Measurements from ENCODE around the gene DDAH1. TPM values are rescaled to one million over a fixed set of nuclear protein-coding genes. Genes with fewer than 3 reads are reported as not detected.

Gene DDAH1
- total RNA-seq, 1 donor from 2014 or later, result 8.3 TPM

DNA sequence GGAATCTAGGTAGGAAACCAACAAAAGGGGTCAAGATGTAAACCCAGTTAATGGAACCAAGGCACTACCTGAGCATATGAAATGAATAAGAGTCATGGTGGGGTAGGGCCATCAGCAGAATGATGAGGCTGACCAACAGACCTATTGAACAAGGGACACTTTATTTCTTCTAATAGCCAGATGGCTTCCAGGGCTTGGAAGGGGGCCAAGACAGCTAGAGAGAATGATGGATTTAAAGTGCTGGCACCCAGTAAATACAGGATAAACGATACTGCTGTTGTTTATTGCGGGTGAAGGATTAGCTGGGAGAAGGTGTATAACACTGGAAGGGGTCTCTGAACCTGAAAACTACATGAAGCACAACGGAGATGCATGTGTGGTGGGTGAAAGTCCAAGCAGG lies 15.6 kb downstream of the DDAH1 start:
- no peak for ATAC-seq
- DNase-seq (ENCODE audit: missing footprints), result no peak
- intact Hi-C loops (cut with DNase I), result no loop called here

DNA sequence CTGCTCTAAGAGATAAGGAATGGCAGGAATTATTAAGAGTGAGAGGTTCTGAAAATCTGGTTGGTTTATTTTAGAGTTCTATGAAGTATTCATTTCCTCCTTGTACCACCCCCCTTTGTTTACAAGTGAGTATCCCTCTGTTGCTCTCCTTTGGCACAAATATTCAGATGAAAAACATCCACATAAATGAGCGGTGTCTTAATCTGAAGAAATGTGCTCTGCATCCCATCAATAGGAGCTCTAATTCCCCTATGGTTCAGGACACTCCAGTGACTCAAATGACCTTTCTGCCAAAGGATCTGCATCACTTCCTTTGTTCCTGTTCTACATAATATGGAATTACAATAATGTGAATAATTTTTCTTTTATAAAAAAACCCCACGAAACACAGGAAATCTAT lies 16.6 kb downstream of the DDAH1 start:
- ATAC-seq, result peak; percentile 13
- DNase-seq (ENCODE audit: missing footprints), result no peak
- intact Hi-C loops (cut with DNase I), result no loop called here

DNA sequence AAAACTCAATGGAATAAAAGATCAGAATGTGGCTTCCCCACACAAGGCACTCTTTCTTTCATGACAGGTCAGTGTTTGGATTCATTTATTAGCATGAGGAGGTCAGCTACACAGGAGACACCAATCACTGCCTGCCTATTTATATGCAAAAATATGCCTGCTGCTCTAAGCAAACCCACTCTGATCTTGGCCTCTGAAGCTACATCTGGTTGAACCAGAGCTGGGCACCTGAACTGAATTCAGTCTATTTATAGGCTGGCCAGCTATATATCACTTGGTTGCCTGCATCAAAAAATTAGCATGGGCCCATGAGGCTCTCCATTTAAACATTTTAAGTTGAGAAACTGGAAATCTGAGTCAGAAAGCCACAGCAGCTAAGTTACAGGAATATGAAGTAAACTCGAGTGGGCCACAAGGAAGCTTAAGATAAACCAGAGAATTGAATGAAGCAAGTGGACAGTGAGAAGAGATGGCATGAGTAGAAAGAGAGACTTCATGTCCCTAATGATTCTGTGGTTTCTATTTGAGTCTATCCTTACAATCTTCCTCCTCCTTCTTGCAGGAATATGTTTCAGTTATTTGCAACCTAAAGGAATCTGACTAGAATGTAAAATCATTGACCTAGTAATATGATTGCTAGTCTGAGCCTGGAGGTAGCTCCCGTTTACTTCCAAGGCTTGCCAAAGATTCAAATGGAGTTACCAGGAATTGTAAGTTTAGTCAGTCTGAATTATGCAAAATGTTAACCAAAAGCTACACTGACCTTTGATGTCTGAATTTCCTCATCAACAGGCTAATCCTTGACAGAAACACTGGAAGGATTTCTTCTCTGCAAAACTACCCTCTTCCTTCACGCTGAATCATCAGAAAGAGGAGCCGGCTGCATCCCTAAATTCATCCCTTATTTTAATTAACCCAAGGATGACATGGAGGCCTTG lies 17.7 kb downstream of the DDAH1 start:
- DNase-seq (ENCODE audit: missing footprints) (no peak), ATAC-seq (no peak)
- intact Hi-C loops (cut with DNase I), result no loop called here

DNA sequence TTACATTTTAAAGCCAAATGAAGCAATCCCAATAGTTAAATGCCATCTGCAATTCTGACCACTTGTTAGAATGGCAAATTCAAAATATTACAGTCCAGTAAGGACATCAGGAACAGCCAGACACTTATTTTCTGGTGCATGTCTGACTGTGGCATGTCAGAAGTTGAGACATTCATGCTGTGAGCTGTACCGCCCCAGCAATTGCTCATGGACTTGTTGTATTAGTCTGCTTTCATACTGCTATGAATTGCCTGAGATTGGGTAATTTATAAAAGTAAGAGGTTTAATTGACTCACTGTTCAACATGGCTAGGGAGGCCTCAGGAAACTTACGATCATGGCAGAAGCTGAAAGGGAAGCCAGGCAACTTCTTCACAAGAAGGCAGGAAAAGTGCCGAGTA lies 19.1 kb downstream of the DDAH1 start:
- intact Hi-C loops (cut with DNase I), result no loop called here
- ATAC-seq, result no peak
- no peak for DNase-seq (ENCODE audit: missing footprints)

DNA sequence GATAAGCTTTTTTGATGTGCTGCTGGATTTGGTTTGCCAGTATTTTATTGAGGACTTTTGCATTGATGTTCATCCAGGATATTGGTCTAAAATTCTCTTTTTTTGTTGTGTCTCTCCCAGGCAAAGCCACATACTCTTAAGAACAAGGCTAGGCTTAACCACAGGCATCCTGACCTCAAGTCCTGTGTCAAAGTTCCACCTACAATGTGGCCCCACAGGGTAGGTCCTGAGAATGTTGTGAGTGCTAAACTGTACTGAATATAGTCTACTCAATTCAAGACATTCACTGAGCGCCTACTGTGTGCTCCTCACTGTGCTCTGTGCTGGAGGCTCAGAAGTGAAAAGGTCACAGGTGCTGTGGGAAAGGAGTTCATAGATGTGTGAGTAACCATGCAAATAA lies 20.6 kb downstream of the DDAH1 start:
- DNase-seq (ENCODE audit: missing footprints) (no peak), ATAC-seq (no peak)
- intact Hi-C loops (cut with DNase I), result no loop called here

DNA sequence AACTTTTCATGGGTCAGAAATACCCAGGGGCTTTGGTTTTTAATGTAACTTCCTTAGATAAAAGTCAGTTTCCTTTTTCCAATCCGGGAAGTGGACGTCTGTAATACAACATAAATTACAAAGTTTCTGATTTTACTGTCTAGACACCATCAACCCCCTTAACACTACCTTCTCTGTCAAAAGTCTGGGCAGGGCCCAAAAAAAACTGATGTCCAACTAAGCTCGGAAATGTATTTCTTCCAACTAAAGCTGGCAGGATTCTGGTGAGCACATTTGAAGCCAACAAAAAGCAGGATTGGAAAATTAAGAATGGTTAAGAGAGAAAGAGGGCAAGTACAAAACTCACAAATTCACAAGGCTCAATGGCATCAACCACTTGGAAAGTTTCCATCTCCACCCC lies 24.3 kb downstream of the DDAH1 start:
- intact Hi-C loops (cut with DNase I), result no loop called here

DNA sequence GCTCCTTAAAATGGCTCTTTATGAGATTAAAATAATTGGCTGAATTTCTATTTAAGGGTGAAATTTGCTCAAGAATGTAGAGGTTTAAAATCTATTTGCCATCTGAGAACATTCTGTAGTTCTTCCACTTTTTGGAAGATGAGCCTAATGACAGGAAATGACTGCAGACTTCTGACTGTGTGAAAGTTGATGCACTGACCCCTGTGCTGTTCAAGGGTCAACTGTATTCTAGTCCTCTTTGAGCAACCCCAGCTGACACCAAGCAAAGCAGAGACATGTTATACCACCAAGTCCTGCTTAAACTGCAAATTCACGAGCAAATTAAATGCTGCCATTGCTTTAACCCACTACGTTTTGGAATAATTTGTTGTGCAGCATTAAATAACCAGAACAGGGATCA lies 26.6 kb downstream of the DDAH1 start:
- intact Hi-C loops (cut with DNase I), result no loop called here
- ATAC-seq, result no peak
- no peak for DNase-seq (ENCODE audit: missing footprints)

More for the DNA sequence above, 24.3 kb downstream of the DDAH1 start:
- DNase-seq (ENCODE audit: missing footprints) (no peak), ATAC-seq (no peak)

DNA sequence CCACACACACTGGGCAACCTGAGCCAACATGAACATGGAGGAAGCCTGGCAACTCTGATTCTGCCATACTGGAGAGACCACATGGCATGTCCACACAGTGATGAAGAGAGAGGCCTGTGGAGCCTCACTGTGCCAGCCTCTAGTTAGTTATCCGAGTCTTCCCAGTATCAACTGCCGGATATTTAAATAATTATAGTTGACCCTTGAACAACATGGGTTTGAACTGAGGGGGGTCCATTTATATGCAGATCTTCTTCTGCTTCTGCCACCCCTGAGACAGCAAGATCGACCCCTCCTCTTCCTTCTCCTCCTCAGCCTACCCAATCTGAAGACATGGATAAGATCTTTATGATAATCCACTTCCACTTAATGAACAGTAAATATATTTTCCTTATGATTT lies 27.8 kb downstream of the DDAH1 start:
- DNase-seq (ENCODE audit: missing footprints) (no peak), ATAC-seq (no peak)
- intact Hi-C loops (cut with DNase I), result no loop called here

DNA sequence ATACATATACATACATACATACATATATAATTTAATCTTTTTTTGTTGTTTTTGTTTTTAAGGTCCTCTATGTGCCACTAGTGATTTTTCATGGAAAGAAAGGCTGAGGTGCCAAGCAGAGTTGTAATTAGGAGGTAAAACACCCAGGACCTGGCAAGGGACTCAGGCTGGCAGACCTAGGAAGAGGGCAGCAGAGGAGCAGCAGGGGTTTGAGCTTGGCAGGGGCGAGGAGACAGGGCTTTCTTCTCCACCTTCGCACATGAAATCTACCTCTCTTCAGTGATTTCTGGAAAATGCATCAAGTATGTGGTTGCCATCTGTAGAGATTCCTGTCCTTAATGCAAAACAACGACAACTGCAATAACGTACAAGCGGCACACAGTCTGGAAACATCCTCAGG lies 31.9 kb downstream of the DDAH1 start:
- DNase-seq (ENCODE audit: missing footprints) (no peak), ATAC-seq (no peak)
- intact Hi-C loops (cut with DNase I), result no loop called here

DNA sequence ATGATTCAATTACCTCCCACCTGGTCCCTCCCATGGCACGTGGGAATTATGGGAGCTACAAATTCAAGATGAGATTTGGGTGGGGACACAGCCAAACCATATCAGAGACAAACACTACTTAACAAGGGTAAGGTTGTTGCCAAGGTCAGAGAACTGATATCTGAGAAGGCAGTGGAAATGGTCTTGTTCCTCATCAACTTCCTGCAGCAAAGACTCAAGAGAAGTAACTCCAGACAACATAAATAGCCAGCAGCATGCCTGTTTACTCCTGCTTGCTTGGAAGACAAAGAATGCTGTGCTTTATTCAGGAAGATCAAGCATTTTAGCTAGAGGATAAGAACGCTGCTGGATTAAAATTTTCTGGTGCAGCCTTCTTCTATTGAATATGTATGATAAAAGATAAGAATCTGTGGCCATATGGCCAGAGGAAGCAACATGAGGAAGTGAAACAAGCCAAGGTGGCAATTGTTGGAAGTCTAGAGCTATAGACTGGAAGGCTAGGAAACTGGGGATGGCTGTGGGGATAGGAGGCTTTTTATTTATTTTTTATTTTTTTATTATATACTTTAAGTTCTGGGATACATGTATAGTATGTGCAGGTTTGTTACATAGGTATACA lies 36.4 kb downstream of the DDAH1 start:
- intact Hi-C loops (cut with DNase I), result no loop called here
- DNase-seq (ENCODE audit: missing footprints) (no peak), ATAC-seq (no peak)

DNA sequence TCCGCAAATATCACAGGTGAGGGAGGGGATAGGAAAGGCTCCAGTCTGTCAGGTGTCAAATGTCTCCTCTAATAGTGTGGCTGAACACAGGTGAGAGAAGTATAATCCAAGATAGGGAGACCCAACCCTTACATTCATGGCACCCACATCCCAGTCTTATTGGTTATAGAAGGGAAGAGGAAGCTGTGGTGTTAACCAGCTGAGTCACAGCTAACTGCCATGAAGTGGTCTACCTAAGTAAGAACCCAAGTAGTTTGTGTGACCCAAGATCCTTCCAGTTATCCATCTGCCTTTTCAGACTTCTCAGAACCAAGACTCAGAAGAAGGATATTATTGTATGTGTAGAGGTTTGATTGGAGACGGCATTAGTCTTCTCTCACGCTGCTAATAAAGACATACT lies 37.1 kb downstream of the DDAH1 start:
- intact Hi-C loops (cut with DNase I), result no loop called here
- no peak for ATAC-seq
- DNase-seq (ENCODE audit: missing footprints), result no peak

DNA sequence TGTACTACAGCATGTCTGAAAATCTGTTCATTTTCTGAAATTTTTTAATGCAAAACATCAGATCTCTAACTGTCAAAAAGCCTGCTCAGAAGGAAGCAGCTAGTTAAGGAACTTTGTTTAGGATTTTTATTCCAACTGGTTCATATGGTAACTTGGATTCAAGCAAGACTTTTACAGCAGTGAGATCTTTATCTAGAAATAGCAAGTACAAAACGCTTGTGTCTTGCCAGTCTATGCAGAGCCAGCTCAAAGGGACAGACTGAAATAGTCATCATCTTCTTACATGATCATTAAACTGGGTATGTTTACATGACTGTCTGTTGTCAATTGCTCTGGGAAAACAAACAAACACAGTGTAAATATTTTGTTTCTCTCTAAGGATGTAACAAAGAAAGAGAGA lies 37.6 kb downstream of the DDAH1 start:
- DNase-seq (ENCODE audit: missing footprints) (no peak), ATAC-seq (no peak)
- intact Hi-C loops (cut with DNase I), result no loop called here

DNA sequence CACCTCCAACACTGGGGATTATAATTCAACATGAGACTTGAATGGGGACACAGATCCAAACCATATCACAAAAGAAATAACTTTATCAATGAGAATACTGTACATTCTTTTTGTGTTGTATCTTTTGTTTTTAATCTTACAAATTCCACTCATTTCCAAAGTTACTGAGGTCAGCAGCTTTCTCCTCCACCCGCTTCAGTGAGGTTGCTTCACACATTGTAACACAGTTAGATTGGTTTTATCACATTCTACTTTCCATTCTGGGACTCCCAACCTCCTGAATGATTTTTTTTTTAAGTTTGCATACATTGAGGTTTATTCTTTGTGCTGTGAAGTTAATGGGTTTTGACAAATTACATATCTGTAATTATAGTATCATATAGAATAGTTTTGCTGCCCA lies 43.8 kb downstream of the DDAH1 start:
- ATAC-seq (no peak), DNase-seq (ENCODE audit: missing footprints) (no peak)
- intact Hi-C loops (cut with DNase I), result no loop called here

DNA sequence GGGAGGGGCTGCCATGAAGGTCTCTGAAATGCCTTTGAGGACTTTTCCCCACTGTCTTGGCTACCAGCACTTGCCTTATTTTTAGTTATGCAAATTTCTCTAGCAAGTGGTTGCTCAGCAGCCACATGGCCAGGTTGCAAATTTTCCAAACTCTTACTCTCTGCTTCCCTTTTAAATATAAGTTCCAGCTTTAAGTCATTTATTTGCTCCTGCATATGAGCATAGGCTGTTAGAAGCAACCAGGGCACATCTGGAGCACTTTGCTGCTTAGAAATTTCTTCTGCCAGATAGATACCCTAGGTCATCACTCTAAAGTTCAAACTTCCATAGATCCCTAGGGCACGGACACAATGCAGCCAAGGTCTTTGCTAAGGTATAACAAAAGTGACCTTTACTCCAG lies 44.8 kb downstream of the DDAH1 start:
- no peak for ATAC-seq
- DNase-seq (ENCODE audit: missing footprints), result no peak
- intact Hi-C loops (cut with DNase I), result no loop called here

DNA sequence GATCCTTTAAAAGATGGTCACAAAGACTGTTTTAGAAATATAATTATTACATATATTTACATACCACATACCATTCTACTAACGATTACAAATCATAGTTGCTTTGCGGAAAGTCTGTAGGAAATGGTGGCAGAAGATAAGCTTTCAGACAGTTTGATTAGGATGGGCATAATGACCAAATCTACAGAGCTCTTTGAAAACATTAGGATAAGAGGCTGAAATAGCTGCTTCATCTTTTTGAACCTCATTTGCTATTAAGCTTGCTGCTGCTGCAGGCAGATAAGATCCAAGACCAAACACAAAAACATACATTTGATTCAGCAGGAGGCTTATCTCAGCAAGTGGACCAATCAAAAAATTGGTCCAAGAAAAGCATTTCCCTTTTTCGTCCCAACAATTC lies 47.1 kb downstream of the DDAH1 start:
- ATAC-seq, result no peak
- no peak for DNase-seq (ENCODE audit: missing footprints)
- intact Hi-C loops (cut with DNase I), result no loop called here

DNA sequence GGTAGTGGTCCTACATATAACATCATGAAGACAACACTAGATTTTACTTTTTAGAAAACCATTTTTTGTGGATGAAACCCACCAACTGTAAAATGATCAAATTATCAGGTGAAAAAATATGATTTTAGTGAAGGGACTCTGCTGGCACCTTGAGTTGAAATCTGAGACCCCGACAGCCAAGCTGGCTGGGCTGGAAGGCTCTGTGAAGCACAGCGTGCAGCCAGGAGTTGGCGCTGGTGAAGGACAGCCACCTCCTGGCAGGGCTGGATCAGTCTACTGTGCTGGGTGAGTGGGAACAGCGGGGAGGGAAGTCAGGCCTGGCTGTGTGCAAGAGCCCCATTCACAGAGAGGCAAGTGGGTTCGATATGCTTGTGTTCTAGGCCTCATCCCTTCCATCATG lies 47.9 kb downstream of the DDAH1 start:
- DNase-seq (ENCODE audit: missing footprints) (no peak), ATAC-seq (no peak)
- intact Hi-C loops (cut with DNase I), result no loop called here

DNA sequence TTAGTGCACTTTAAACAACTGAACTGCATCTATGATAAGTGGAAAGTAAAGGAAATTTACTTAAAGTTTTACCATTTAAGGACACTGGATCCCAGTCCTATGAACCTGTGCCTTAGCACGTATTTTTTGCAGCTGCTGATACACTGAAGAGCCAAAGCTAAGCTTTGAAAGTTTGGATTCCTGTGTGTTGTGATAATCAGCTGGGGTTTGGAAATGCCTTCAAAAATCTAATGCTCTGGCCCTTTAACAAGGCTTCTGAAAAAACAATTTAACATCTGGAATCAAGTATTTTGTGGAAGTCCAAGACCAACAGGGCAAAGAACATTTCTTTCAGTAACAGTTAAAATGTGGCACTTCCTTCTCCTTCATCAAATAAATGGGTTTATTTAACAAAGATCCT lies 51.8 kb downstream of the DDAH1 start:
- ATAC-seq (no peak), DNase-seq (ENCODE audit: missing footprints) (no peak)
- intact Hi-C loops (cut with DNase I), result no loop called here

DNA sequence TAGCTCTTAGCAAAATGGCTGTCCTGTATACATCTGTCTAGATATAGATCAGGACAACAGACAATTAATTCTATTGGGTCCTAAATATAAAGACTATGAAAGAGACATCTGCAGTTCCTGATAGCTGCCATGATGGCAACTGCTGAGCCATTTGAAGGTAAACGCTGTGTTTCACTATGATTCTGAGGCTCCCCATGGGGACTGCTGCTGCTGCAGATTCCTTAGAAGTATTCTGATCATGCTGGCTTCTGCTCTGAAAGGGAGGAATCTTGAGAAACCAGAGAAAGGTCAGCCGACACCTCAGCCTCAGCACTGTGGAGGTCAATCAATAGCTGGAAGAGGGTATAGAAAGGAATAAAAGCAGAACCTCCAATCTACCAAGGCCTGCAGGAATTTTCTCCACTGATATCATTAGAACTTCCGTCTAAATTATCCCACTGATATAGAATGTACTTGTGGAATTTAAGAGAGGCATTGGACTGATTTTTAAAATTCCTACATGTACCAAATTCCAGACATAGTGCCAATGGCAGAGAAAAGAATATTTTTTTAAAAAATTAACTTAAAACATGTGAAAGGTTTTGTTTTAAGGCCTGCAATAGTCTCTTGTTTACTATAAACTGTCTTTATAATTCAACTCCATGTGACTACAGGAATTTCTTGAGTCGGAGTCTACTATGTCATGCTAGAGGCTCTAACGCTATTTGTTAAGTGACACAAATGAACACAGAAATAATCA lies 53.2 kb downstream of the DDAH1 start:
- no peak for ATAC-seq
- intact Hi-C loops (cut with DNase I), result no loop called here
- DNase-seq (ENCODE audit: missing footprints), result no peak

DNA sequence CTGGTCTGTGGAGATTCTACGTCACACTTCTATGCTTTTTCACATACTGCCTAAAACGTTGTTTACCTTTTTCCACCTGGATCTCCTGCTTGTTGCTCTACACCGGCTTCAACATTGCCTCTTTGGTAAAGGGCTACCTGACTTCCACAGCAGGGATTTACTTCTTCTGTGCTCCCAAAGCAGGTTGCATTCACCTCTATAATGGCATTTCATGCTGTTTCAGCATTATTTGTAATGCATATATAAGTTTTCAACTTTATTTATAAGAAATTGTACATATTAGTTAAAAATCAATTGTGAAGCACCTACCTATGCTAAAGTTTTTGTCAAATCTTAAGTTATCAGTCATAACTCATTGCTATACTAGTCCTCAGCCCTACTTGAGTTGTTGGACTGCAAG lies 55.4 kb downstream of the DDAH1 start:
- ATAC-seq, result no peak
- DNase-seq (ENCODE audit: missing footprints), result no peak
- intact Hi-C loops (cut with DNase I), result loop anchor here (10.0 kb wide), 1 partner anchor 285 kb away; no protein-coding TSS in a partner anchor
